GM12892 (cell line): ENCODE results near the gene ATP5ME.

Experiments used
- POLR2A ChIP-seq: IDR thresholded peaks from 2 replicates; pipeline ENCODE4 v1.6.1; 2011; ENCODE audit warnings: low read depth, low read length, control low read depth
- TAF1 ChIP-seq: IDR thresholded peaks from 2 replicates; pipeline ENCODE4 v1.6.1; 2011; ENCODE audit warnings: low read depth, mild to moderate bottlenecking, control low read depth, low read length, borderline replicate concordance

DNA sequence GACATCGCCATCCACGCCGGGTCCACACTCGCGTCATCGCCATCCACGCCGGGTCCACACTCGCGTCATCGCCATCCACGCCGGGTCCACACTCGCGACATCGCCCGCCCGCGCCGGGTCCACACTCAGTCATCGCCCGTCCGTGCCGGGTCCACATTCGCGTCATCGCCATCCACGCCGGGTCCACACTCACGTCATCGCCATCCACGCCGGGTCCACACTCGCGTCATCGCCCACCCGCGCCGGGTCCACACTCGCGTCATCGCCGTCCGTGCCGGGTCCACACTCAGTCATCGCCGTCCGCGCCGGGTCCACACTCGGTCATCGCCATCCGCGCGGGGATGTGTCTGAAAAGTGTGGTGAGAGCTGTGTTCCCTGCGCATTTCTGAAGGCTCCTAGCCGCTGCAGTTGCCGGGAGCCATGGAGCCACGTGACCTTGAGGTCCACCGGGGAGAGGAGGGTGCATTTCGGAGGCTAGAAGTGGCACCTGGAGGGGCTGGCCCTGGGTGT, 48.8 kb upstream of the ATP5ME start:
- TF ChIP-seq POLR2A = no peak
- no peak for TF ChIP-seq TAF1
